HK-2 (cell line): ENCODE results near the gene RAB40C.

Experiments used
- DNase-seq: peaks from one replicate; pipeline ENCODE4 v3.0.0-alpha.2; 2018; ENCODE audit not compliant: unreplicated experiment

The RAB40C gene

DNA sequence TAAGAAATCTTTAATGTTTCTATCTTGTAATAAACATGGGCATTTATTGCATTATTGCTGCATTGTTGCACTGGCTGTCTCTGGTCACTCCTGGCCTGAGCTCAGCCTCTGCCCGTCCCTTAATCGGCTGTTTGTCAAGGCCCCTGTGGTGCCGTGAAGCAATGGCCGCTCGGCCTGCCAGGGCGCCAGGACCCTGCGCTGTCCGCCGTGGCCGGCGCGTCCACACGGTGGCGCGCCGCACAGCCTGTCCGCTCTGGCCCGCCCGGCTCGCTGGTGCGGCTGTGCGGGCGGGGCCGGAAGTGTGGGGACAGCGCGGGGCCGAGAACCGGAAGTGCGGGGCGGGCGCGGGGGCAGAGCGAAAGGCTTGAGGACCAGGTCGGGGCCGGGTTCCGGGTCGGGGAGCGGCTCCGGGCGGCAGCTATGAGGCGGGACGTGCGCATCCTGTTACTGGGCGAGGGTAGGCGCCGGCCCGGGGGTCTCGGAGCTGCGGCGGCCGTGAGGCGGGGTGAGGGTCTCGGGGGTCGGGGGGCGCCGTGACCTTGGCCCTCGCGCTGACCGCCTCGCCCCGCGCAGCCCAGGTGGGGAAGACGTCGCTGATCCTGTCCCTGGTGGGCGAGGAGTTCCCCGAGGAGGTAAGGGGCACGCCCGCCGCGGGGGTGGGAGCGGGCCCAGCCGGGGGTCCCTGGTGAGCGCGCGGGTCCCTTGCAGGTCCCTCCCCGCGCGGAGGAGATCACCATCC is 78.1 kb downstream of the RAB40C start, which contains the start of gene RHOT2:
TSS of gene RHOT2 (plus strand) at position 353 of the 739 bp plus-strand sequence. CDS start at position 421, 68 bp downstream.
- DNase-seq, result peak; percentile 88

- DNase-seq, result no peak
Observed at GRCh38 chr16:668519-669171, 78.8 kb downstream of the RAB40C start.

- no peak for DNase-seq
Observed at GRCh38 chr16:669666-670065, 79.8 kb downstream of the RAB40C start.

GRCh38 chr16:670485-671352 is 80.9 kb downstream of the RAB40C start:
- DNase-seq, result no peak

- DNase-seq, result no peak
Observed at GRCh38 chr16:671353-672131, 81.7 kb downstream of the RAB40C start.

GRCh38 chr16:672371-672770 is 82.5 kb downstream of the RAB40C start:
- DNase-seq, result no peak

DNA sequence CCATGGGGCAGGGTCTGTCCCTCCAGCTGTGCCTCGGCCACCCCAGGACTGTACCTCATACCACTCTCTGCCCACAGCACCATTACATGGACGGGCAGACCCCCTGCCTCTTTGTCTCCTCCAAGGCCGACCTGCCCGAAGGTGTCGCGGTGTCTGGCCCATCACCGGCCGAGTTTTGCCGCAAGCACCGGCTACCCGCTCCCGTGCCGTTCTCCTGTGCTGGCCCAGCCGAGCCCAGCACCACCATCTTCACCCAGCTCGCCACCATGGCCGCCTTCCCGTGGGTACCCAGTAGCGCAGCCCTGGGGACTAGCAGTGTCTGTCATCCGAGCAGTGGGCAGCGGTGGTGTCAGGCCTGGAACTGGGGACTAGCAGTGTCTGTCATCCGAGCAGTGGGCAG is 83.0 kb downstream of the RAB40C start:
- DNase-seq, result no peak

DNA sequence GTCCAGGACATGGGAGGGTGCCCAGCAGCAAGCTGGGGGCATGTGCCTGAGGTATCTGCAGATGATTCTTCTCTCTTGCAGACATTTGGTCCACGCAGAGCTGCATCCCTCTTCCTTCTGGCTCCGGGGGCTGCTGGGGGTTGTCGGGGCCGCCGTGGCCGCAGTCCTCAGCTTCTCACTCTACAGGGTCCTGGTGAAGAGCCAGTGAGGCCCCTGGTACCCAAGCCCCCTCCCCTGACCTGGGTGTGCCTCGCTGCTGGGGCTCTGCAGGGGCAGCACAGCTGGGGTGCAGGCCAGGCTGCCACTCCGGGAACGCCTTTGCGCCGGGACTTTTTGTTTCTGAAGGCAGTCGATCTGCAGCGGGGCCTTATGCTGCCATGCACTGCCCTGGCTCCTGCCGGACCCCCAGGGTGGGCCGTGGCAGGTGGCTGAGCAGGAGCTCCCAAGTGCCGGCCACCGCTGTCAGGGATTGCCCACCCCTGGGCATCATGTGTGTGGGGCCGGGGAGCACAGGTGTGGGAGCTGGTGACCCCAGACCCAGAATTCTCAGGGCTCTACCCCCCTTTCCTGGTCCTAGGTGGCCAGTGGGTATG is 83.6 kb downstream of the RAB40C start:
- no peak for DNase-seq

DNA sequence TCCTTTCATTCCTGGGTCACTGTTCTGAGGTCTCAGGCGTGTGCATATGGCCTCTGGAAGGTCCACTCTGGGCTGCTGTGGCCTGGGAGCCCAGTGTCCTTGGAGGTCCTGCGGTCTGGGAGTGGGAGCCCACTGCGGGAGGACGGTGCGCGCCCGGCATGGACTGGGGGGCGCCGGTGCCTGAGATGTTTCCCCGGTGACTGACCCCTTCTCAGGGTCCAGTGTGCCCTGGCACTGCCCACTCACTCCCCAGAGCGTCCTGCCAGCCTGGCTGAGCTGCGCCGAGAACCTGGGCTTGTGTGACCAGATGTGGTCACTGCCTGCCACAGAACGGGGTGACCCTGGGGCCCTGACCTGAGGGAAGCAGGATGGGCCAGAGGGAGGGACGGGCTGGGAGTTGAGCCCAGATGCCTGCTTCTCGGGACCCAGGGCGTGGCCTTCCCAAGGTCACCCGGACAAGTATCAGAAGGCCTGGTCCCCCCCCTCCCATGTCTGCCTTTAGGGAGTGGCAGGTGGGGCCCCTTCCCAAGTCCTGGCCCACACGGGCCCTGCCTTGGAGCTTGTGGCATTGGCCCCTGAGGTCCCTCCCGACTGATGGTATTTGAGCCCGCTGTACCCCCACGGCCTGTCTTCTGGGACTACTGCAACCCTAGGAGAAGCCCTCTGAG is 84.5 kb downstream of the RAB40C start:
- DNase-seq, result no peak

DNA sequence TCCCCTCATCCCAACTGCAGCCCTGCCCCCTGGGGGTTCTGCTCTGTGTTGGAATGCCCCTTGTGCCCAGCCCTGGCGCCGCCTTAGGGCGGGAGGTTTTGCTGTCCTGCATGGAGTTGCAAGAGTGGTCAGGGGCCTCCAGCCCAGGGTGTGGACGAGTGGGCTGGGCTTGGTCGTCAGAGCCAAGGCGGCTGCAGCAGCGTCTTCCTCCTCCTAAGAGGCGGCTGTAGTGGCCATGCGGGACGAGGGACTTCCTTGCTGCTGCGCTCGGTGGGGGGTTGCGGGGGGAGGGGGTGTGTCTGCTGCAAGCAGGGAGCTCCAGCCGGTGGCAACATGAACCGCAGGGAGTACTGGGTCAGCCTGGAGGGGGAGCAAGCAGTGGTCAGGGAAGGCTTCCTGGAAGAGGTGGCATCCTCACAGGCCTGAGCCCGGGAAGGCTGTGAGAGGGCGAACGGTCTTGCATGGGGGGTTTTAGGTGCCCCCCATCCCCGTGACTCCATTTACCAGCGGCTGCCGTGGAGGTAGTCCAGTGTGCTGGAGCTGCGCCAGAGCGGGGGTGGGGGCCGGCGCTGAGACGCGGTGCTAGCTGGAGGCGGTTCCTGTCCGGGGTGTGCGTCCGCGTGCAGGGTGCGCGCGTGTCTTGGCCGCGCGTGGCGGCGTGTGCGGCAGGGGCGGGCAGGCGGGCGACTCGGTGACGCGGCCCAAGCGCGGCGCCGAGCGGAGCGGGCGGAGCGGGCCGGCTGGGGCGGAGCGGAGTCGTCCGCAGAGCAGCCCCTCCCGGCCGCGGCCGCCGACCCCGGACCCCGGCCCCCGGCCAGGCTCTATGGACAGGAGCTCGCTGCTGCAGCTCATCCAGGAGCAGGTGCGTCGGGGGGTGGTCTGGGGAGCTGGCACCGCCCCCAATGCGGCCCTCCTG is 85.4 kb downstream of the RAB40C start, which contains the start of gene RHBDL1:
TSS of gene RHBDL1 (plus strand) at position 704 of the 916 bp plus-strand sequence. CDS start at position 824, 120 bp downstream.
- no peak for DNase-seq

DNA sequence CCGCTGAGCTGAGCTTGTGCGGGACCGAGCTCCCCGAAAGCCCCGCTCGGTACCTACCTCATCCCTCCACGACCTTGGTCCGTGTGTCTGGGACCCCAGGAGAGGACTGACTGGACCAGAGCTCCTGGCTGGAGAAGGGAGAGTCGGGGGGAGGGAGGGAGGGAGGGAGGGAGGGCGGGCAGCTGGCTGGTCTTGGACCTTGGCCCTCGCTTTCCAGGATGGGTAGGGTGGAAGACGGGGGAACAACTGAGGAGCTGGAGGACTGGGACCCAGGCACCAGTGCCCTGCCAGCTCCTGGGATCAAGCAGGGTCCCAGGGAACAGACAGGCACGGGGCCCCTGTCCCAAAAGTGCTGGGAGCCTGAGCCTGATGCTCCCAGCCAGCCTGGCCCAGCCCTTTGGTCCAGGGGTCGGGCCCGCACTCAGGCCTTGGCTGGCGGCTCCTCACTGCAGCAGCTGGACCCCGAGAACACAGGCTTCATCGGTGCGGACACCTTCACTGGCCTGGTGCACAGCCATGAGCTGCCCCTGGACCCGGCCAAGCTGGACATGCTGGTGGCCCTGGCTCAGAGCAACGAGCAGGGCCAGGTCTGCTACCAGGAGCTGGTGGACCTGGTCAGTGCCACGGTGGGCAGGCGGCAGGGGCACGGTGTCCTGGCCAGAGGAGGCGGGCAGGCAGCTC is 86.2 kb downstream of the RAB40C start:
- no peak for DNase-seq

GRCh38 chr16:676565-676902 is 86.7 kb downstream of the RAB40C start:
- DNase-seq, result no peak

DNA sequence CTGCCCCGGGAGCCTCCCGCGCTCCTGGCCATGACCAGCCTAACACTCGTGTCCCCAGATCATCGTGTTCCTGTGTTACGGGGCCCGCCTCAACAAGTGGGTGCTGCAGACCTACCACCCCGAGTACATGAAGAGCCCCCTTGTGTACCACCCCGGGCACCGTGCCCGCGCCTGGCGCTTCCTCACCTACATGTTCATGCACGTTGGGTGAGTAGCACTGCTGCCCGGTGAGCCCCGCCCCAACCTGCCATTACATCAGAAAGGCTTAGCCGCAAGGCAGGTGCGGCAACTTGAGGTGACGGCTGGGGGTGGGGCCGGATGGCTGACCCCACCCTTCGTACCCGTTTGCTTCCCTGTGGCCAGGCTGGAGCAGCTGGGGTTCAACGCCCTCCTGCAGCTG is 87.0 kb downstream of the RAB40C start:
- no peak for DNase-seq

DNA sequence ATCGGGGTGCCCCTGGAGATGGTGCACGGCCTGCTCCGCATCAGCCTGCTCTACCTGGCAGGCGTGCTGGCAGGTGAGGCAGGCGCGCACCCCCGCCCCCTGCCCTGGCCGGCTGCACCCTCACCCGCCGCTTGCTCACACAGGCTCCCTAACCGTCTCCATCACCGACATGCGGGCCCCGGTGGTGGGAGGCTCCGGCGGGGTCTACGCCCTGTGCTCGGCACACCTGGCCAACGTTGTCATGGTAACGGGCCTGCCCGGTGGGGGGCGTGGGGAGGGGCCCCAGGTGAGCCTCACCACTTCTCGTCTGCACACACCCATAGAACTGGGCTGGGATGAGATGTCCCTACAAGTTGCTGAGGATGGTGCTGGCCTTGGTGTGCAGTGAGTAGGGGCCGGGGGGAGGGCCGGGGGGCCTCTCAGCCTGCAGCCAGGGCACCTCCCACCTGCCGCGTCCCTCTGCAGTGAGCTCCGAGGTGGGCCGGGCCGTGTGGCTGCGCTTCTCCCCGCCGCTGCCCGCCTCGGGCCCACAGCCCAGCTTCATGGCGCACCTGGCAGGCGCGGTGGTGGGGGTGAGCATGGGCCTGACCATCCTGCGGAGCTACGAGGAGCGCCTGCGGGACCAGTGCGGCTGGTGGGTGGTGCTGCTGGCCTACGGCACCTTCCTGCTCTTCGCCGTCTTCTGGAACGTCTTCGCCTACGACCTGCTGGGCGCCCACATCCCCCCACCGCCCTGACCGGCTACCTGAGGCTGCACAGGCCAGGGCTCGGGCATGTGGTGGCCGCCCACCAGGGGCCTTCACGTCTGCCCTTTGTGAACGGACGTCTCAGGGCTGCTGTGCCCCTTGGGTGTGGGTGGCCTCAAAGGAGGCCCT is 87.7 kb downstream of the RAB40C start:
- no peak for DNase-seq

DNA sequence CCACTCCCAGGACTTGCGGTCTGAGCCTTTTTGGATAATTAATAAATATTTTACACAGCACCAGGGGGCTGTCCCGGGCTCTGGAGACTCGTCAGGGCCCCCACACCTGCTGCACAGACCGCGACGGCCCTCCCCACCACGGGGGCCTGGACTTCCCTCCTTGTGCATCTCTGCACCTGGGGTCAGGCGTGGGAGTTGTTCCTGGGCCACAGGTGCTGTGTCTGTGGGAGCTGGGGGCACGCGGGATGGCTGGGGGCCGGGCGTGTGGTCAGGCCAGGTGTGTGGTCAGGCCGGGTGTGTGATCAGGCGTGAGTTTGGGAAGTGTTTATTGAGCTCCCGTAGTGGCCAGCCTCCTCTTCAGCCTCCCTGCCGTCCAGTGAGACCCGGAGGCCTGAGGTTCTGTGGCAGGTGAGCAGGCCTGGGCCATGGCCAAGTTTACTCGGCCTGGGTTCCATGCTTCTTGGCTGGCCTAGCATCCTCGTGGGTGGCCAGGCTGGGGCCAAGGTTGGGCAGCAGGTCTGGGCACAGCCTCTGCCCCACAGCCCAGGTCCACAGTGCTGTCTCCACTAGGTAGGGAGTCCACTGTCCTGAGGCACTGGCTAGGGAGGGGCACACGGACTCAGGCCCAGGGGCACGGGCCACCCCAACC is 88.5 kb downstream of the RAB40C start:
- no peak for DNase-seq
